ENCODE results near the gene CCDC192. TPM values are rescaled to one million over a fixed set of nuclear protein-coding genes. Genes with fewer than 3 reads are reported as not detected.

CCDC192 gene
- total and polyA plus RNA-seq, 5 experiments from 2014 or later, result not detected

Other genes starting within 250 kb of the CCDC192 start
- 10 to 100 TPM; 44.9 to 45.6 TPM for gene PRRC1, start 185.8 kb upstream of the CCDC192 start, total RNA-seq
- gene PRRC1, start 185.8 kb upstream of the CCDC192 start, polyA plus RNA-seq, result 10 to 100 TPM; 28.7 to 39.6 (median 32.8) TPM
- not detected for gene CTXN3, start 54.3 kb upstream of the CCDC192 start, total RNA-seq
- gene CTXN3, start 54.3 kb upstream of the CCDC192 start, polyA plus RNA-seq, result not detected

Measured in naive thymus-derived CD8-positive, alpha-beta T cell (primary cell).